CD4-positive, alpha-beta T cell (primary cell): Measurements from ENCODE around the gene KICS2. TPM values are rescaled to one million over a fixed set of nuclear protein-coding genes. Genes with fewer than 3 reads are reported as not detected.

ENCODE experiments used
- ATAC-seq: fragments of 200-7000 bp; cut with Tn5 transposase; one replicate; pipeline ENCODE4 v1.10.0; 2022; ENCODE audit warnings: mild to moderate bottlenecking; ENCODE audit not compliant: poor library complexity
- CTCF ChIA-PET: fragments of 350-600 bp; sonication (Branson Sonifier 250); formaldehyde crosslinking; loops from one replicate; lab custom pipeline; 2021; ENCODE audit warnings: antibody characterized with exemption, inconsistent platforms; lab: Charles Lee
- POLR2A ChIA-PET: fragments of 350-600 bp; sonication (Branson Sonifier 250); formaldehyde crosslinking; loops from one replicate; lab custom pipeline; 2021; ENCODE audit warnings: antibody characterized with exemption, inconsistent platforms; lab: Charles Lee
- DNase-seq, 14 experiments: peaks; one replicate each; pipeline ENCODE4 v3.0.0-alpha.2; 2013 to 2020; ENCODE audit warnings: mixed read lengths in 2 of 14
- H3K27ac ChIP-seq, 2 donors: one replicate each; pipeline versions ENCODE4 v1.5.1 to v1.7.0; 2013; ENCODE audit warnings: low read length in 2 of 2, low read depth in 1 of 2, mild to moderate bottlenecking in 1 of 2
- H3K27me3 ChIP-seq, 2 experiments: 1 replicate in 1 of 2; 2 replicates in 1 of 2; pipeline versions ENCODE4 v1.6.1 to v1.7.0; 2013; ENCODE audit warnings: low read length in 2 of 2, control low read depth in 1 of 2, mild to moderate bottlenecking in 1 of 2, moderate library complexity in 1 of 2; ENCODE audit not compliant: insufficient read depth in 2 of 2, control insufficient read depth in 1 of 2
- H3K36me3 ChIP-seq: one replicate; pipeline ENCODE4 v1.6.1; 2013; ENCODE audit warnings: low read length, control low read depth; ENCODE audit not compliant: insufficient read depth
- H3K4me1 ChIP-seq: one replicate; pipeline ENCODE4 v1.6.1; 2013; ENCODE audit warnings: low read length, control low read depth; ENCODE audit not compliant: insufficient read depth
- H3K4me3 ChIP-seq: one replicate; pipeline ENCODE4 v1.5.1; 2013; ENCODE audit warnings: mild to moderate bottlenecking, low read length, moderate library complexity
- H3K9me3 ChIP-seq, 2 experiments: 1 replicate in 1 of 2; 2 replicates in 1 of 2; pipeline versions ENCODE4 v1.6.1 to v1.7.0; 2013; ENCODE audit warnings: low read length in 2 of 2, mild to moderate bottlenecking in 2 of 2, control low read depth in 1 of 2, moderate library complexity in 1 of 2; ENCODE audit not compliant: control insufficient read depth in 1 of 2, insufficient read depth in 1 of 2
- H3K27ac Mint-ChIP-seq: one replicate; pipeline ENCODE4 v1.8.0; 2020; ENCODE audit warnings: mixed read lengths
- H3K27me3 Mint-ChIP-seq: one replicate; pipeline ENCODE4 v1.8.0; 2021; ENCODE audit warnings: mixed read lengths
- H3K36me3 Mint-ChIP-seq: one replicate; pipeline ENCODE4 v1.8.0; 2021; ENCODE audit warnings: low read depth, mixed read lengths
- H3K4me1 Mint-ChIP-seq: one replicate; pipeline ENCODE4 v1.8.0; 2021; ENCODE audit warnings: low read depth, mixed read lengths
- H3K4me3 Mint-ChIP-seq: one replicate; pipeline ENCODE4 v1.8.0; 2020; ENCODE audit warnings: mild to moderate bottlenecking, mixed read lengths
- H3K9me3 Mint-ChIP-seq: one replicate; pipeline ENCODE4 v1.8.0; 2020; ENCODE audit warnings: mixed read lengths
- intact Hi-C, 2 experiments: fragments of 100-400 bp; cut with DNase I in 1 of 2; cut with micrococcal nuclease in 1 of 2; formaldehyde crosslinking; loops; one replicate each; pipeline versions ENCODE4 v1.15.1 to v1.9.0; 2023 to 2025; cut with DNase I, micrococcal nuclease
- total RNA-seq, 174 experiments: library from RNA in 2 of 174; stranded (reverse) in 2 of 174; gene quantifications; one replicate each; pipeline ENCODE4 v1.2.3 and lab custom pipeline; 2021 to 2026
- TF ChIP-seq, protein P1 (sequence below): fragments of 200-600 bp; IDR thresholded peaks from one replicate; pipeline ENCODE4 v1.8.0; 2022; ENCODE audit warnings: antibody characterized with exemption, mild to moderate bottlenecking

The KICS2 gene
- total RNA-seq, 2 experiments from 2014 or later: 13.6 to 14.0 TPM

DNA sequence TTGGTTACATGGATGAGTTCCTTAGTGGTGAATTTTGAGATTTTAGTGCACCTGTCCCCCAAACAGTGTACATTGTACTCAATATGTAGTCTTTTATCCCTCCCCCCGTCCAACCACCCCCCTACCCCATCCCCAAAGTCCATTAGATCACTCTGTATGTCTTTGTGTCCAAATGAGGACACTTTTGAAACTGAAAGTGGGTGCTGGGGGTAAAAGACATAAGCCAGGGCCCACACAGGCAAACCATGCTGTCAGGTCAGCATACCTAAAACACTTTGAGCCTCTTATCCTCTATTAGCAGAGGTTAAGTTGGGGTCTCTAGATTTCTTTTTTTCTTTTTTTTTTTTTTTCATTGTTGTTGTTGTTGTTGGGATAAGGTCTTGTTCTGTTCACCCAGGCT is 31.3 kb upstream of the KICS2 start:
- DNase-seq (no peak), ATAC-seq (no peak)
- intact Hi-C loops: no loop called here
- Mint-ChIP-seq H3K4me3 (no peak overlapping the region), H3K36me3 (no peaks in the 10 kb centered on the region), H3K4me1 (no peaks in the 10 kb centered on the region), H3K27ac (no peak overlapping the region), H3K9me3 (no peaks in the 10 kb centered on the region), H3K27me3 (peaks cover 8% of the 10 kb centered on the region)
- CTCF ChIA-PET: no interaction called here
- Histone ChIP-seq H3K4me1 (no peaks in the 10 kb centered on the region), H3K27me3 (no peaks in the 10 kb centered on the region), H3K9me3 (no peaks in the 10 kb centered on the region), H3K27ac (no peak overlapping the region), H3K4me3 (no peak overlapping the region), H3K36me3 (no peaks in the 10 kb centered on the region)
- TF ChIP-seq, protein P1, sequence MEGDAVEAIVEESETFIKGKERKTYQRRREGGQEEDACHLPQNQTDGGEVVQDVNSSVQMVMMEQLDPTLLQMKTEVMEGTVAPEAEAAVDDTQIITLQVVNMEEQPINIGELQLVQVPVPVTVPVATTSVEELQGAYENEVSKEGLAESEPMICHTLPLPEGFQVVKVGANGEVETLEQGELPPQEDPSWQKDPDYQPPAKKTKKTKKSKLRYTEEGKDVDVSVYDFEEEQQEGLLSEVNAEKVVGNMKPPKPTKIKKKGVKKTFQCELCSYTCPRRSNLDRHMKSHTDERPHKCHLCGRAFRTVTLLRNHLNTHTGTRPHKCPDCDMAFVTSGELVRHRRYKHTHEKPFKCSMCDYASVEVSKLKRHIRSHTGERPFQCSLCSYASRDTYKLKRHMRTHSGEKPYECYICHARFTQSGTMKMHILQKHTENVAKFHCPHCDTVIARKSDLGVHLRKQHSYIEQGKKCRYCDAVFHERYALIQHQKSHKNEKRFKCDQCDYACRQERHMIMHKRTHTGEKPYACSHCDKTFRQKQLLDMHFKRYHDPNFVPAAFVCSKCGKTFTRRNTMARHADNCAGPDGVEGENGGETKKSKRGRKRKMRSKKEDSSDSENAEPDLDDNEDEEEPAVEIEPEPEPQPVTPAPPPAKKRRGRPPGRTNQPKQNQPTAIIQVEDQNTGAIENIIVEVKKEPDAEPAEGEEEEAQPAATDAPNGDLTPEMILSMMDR: no peak
- POLR2A ChIA-PET: no interaction called here

DNA sequence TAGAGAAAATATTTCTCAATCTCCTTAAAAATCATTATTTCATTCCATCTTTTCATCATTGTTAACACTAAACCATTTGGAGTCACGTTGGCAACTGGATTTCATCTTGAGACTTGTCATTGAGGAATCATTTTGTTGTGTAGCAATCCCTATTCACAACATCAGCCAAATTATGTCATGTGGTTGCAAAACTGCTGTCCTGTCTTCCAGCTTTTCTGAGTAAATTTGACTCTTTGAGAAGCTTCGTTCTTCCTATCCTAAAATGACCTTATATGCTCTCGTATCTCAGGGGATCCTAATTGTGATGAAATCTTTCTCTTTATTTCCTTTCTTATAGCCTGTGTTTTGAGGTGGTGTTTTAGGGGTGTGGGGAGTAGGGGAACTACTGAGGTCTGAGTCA is 30.6 kb upstream of the KICS2 start:
- peak in 2 of 14 experiments; percentile 3 to 14 for DNase-seq
- Mint-ChIP-seq H3K9me3 (no peaks in the 10 kb centered on the region), H3K27me3 (peaks cover 8% of the 10 kb centered on the region), H3K27ac (no peak overlapping the region), H3K36me3 (no peaks in the 10 kb centered on the region), H3K4me1 (no peaks in the 10 kb centered on the region), H3K4me3 (no peak overlapping the region)
- H3K9me3 ChIP-seq: no peaks in the 10 kb centered on the region
- ATAC-seq: no peak
- no peaks in the 10 kb centered on the region for H3K4me1 ChIP-seq
- no peak overlapping the region for H3K27ac ChIP-seq
- H3K36me3 ChIP-seq: no peaks in the 10 kb centered on the region
- no peaks in the 10 kb centered on the region for H3K27me3 ChIP-seq
- intact Hi-C loops: no loop called here
- ChIA-PET POLR2A (no interaction called here), CTCF (no interaction called here)
- H3K4me3 ChIP-seq: no peak overlapping the region
- TF ChIP-seq, protein P1: no peak

DNA sequence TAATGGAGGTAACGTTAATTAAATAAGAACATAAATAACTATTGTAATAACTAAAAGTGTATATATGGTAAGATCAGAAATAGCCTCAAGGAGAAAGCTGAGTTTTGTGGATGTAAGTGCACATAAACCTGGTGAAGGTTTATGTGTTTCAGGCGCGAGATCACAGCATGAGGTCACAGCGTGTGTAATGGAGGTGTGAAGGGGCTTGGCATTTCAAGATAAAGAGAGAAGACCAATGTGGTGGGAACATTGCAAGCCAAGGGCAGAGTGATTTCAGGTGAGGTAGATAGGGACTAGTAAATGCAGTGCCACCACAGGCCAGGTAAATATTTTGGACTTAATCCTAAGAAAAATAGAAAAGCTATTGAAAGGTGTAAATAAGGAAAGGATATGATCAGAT is 21.7 kb upstream of the KICS2 start:
- H3K9me3 ChIP-seq: no peaks in the 10 kb centered on the region
- Mint-ChIP-seq H3K4me1 (no peaks in the 10 kb centered on the region), H3K27ac (no peak overlapping the region), H3K9me3 (no peaks in the 10 kb centered on the region), H3K36me3 (no peaks in the 10 kb centered on the region), H3K27me3 (no peaks in the 10 kb centered on the region), H3K4me3 (no peak overlapping the region)
- DNase-seq: no peak
- ATAC-seq: no peak
- H3K4me1 ChIP-seq: no peaks in the 10 kb centered on the region
- no peak overlapping the region for H3K27ac ChIP-seq
- H3K27me3 ChIP-seq: no peaks in the 10 kb centered on the region
- H3K4me3 ChIP-seq: no peak overlapping the region
- CTCF ChIA-PET: no interaction called here
- TF ChIP-seq, protein P1: no peak
- POLR2A ChIA-PET: no interaction called here
- H3K36me3 ChIP-seq: no peaks in the 10 kb centered on the region
- intact Hi-C loops: no loop called here
